Natural killer cell treated with Interleukin-12 subunit alpha and Interleukin-12 subunit beta and Interleukin-15 and Interleukin-18, amount 100 ng/mL, for 72 hours (primary cell): Measurements from ENCODE around the gene FMNL2. TPM values are rescaled to one million over a fixed set of nuclear protein-coding genes. Genes with fewer than 3 reads are reported as not detected.
"Not testable (repeated sequence)": the region's sequence is repeated elsewhere in the genome, so short reads cannot be mapped to it uniquely, and the experiment has no call there.

ENCODE experiments used
- ATAC-seq, 2 donors: fragments of 150-1000 bp; cut with Tn5 transposase in 1 of 2; sonication (Bioruptor Pico), chemical (Tn5 transposase) in 1 of 2; 2 replicates each; pipeline ENCODE4 v1.10.0; 2021
- DNase-seq: peaks from one replicate; pipeline ENCODE4 v3.0.0; 2022; ENCODE audit warnings: low spot score
- H3K27ac Mint-ChIP-seq, 2 donors: 1 replicate in 1 of 2; 2 replicates in 1 of 2; pipeline ENCODE4 v1.8.0; 2022; ENCODE audit warnings: mixed read lengths in 2 of 2, mild to moderate bottlenecking in 1 of 2, moderate library complexity in 1 of 2
- H3K27me3 Mint-ChIP-seq, 2 donors: 1 replicate in 1 of 2; 2 replicates in 1 of 2; pipeline ENCODE4 v1.8.0; 2022; ENCODE audit warnings: mixed read lengths in 2 of 2
- H3K36me3 Mint-ChIP-seq: one replicate; pipeline ENCODE4 v1.8.0; 2022; ENCODE audit warnings: mixed read lengths
- H3K4me1 Mint-ChIP-seq, 2 donors: 1 replicate in 1 of 2; 2 replicates in 1 of 2; pipeline ENCODE4 v1.8.0; 2022; ENCODE audit warnings: low read depth in 2 of 2, mixed read lengths in 2 of 2, mild to moderate bottlenecking in 1 of 2
- H3K4me3 Mint-ChIP-seq: one replicate; pipeline ENCODE4 v1.8.0; 2022; ENCODE audit warnings: mixed read lengths
- H3K9me3 Mint-ChIP-seq: 2 replicates; pipeline ENCODE4 v1.8.0; 2022; ENCODE audit warnings: mixed read lengths
- total RNA-seq, 2 donors: library from RNA; stranded (reverse); gene quantifications; one replicate each; pipeline ENCODE4 v1.2.3, GENCODE V29; 2022

The FMNL2 gene
- total RNA-seq, 2 donors from 2014 or later: 0.48 to 0.70 TPM

DNA sequence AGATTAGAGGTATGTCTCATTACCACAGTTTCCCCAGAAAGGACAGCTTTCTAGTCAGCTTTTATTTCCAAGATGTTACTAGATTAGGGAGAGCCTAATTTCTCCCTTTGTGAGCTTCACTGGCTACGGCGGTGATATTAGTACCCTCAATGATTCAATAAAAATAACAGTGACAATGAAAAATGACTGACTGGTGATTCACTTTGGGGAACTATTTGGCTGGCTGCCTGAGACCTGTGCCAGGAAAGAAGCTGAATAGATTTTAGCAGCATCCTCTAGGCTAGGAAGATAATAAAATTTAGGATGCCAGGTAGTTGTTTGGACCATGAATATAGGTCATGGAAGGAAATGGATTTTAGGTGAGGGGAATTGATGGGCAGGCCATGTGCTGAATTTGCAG, 178.7 kb downstream of the FMNL2 start:
- Mint-ChIP-seq H3K27me3 (peaks cover 14 to 29% of the 10 kb centered on the region in 2 donors), H3K9me3 (no peaks in the 10 kb centered on the region), H3K4me3 (no peak overlapping the region), H3K4me1 (no peaks in the 10 kb centered on the region), H3K36me3 (no peaks in the 10 kb centered on the region), H3K27ac (no peak overlapping the region)
- DNase-seq (no peak), ATAC-seq (no peak)

GRCh38 chr2:152518034-152518433, 183.1 kb downstream of the FMNL2 start:
- Mint-ChIP-seq H3K9me3 (no peaks in the 10 kb centered on the region), H3K27ac (no peak overlapping the region), H3K4me1 (no peaks in the 10 kb centered on the region), H3K4me3 (no peak overlapping the region), H3K36me3 (no peaks in the 10 kb centered on the region), H3K27me3 (peaks cover 11 to 19% of the 10 kb centered on the region in 2 donors)
- DNase-seq (no peak), ATAC-seq (no peak)

DNA sequence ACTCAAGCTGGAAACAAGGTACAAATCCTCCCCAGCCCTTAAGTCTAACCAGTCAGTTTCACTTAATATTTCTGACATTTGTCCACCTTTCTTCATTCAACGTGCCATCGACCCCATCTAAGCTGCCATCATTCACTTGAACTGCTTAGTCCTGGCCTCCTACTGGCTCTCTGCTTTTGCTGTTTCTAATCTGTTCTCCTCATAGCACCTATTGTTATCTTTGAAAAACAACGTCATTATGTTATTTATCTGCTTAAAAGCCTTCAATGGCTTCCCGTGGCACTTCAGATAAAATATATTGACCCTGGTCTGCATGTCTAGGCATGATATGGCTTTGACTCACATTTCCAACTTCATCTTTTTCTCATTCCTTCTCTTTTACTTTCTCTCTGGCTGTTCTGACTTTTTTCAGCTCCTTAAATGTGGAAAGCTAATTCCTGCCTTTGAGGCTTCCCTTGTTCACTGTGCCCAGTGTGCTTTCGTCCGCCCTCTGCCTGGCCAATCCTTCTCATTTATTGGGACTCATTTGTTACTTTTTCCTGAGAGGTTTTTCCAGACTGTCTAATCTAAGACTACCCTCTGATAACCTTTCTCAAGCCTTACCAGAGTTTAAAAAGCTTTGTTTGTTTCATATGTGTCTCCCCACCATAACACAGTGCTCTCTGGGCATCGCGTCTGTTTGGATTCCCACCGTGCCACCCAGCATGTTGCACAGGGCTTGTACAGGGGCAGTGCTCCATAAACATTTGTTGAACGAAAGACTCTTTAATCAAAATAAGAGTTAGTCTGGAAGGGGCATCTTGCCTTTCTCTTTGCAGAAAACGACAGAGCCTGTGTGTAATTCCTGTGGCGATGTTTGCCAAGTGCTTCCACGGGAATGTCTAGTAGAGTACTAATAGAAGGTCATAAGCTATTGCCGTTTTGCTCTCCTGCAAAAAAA, 183.9 kb downstream of the FMNL2 start:
- no peaks in the 10 kb centered on the region for H3K4me1 Mint-ChIP-seq
- H3K27ac Mint-ChIP-seq: no peak overlapping the region
- ATAC-seq: no peak
- H3K27me3 Mint-ChIP-seq: peaks cover 6 to 19% of the 10 kb centered on the region in 2 donors
- H3K36me3 Mint-ChIP-seq: no peaks in the 10 kb centered on the region
- no peak for DNase-seq
- no peaks in the 10 kb centered on the region for H3K9me3 Mint-ChIP-seq
- H3K4me3 Mint-ChIP-seq: no peak overlapping the region

DNA sequence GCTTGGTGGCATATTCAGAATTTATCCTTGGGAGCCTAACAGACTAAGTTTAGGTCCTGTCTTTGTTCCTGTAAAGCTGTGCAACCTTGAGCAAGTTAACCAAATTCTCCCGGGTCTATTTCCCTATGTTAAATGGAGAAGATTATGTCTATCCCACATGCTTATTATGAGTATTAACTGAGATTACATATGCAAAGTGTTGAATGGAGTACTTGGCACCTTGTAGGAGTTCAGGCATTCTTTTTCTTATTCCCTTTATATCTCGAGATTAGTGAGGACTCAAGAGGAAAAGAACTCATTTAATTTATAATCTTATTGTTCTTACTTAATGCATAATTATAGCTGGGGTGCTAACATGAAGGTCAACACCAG, 184.6 kb downstream of the FMNL2 start:
- Mint-ChIP-seq H3K27ac (no peak overlapping the region), H3K9me3 (no peaks in the 10 kb centered on the region), H3K4me3 (no peak overlapping the region), H3K4me1 (no peaks in the 10 kb centered on the region), H3K27me3 (peaks cover 6 to 19% of the 10 kb centered on the region in 2 donors), H3K36me3 (no peaks in the 10 kb centered on the region)
- no peak for ATAC-seq
- no peak for DNase-seq

DNA sequence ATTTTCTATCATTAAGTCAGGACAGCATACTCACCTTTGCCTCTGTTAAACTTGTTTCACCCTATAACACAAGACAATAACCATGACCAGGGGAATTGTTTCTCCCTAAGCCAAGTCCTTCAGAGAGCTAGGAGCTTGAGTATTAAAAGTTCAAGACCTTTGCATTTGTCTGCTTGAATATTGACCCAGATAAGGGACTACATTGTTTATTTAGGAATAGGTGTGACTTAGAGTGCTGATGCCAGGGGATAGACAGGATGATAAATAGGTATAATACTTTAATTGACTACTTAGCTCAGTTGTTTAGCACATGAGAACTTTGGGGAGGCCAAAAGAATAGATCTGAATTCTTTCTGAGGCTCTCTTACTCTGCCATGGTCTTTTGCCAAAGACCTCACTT, 185.8 kb downstream of the FMNL2 start:
- Mint-ChIP-seq H3K27ac (no peak overlapping the region), H3K36me3 (no peaks in the 10 kb centered on the region), H3K4me3 (no peak overlapping the region), H3K4me1 (peaks cover 6% of the 10 kb centered on the region in 2 donors), H3K9me3 (no peaks in the 10 kb centered on the region), H3K27me3 (peaks cover 6 to 19% of the 10 kb centered on the region in 2 donors)
- no peak for DNase-seq
- ATAC-seq: no peak

DNA sequence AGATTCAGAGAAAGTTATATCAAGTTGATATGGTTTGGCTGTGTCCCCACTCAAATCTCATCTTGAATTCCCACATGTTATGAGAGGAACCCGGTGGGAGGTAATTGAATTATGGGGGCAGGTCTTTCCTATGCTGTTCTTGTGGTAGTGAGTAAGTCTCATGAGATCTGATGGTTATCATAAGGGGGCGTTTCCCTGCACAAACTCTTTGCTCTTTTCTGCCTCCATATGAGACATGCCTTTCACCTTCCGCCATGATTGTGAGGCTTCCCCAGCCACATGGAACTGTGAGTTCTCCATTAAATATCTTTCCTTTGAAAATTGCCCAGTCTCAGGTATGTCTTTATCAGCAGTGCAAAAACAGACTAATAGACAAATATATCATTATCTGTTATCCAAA, 187.5 kb downstream of the FMNL2 start:
- not testable (repeated sequence) for ATAC-seq, H3K4me3 Mint-ChIP-seq, H3K4me1 Mint-ChIP-seq, H3K9me3 Mint-ChIP-seq, H3K27ac Mint-ChIP-seq, DNase-seq, H3K36me3 Mint-ChIP-seq
- H3K27me3 Mint-ChIP-seq: peaks cover 3 to 14% of the 10 kb centered on the region in 2 donors

DNA sequence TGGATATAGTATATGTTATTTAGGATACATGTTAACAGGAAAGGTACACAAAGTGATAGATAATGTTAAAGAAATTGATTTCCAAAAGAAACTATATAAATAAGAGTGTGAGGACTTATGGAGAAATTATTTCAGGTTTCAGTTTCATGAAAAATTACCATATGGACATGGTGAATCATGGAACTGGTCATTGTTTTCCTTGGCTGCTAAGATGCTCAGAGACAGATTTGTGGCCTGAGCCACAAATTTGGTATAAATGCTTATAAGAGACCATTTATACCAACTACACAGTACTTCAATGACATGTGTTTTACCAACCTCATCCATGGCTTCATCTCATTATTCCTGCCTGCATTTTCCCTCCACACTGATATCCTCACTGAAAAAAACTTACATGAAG, 188.1 kb downstream of the FMNL2 start:
- Mint-ChIP-seq H3K4me3 (no peak overlapping the region), H3K4me1 (peaks cover 6 to 9% of the 10 kb centered on the region in 2 donors), H3K27me3 (peaks cover 0 to 10% of the 10 kb centered on the region in 2 donors), H3K27ac (no peak overlapping the region), H3K36me3 (no peaks in the 10 kb centered on the region), H3K9me3 (no peaks in the 10 kb centered on the region)
- no peak for ATAC-seq
- DNase-seq: no peak

GRCh38 chr2:152525277-152525838, 190.4 kb downstream of the FMNL2 start:
- Mint-ChIP-seq H3K27me3 (no peaks in the 10 kb centered on the region), H3K9me3 (no peaks in the 10 kb centered on the region), H3K4me3 (no peak overlapping the region), H3K27ac (peak overlapping the region in 1 of 2 donors; percentile 7), H3K36me3 (no peaks in the 10 kb centered on the region), H3K4me1 (peaks cover 6 to 9% of the 10 kb centered on the region in 2 donors)
- DNase-seq (no peak), ATAC-seq (peak; percentile 60 to 64)

DNA sequence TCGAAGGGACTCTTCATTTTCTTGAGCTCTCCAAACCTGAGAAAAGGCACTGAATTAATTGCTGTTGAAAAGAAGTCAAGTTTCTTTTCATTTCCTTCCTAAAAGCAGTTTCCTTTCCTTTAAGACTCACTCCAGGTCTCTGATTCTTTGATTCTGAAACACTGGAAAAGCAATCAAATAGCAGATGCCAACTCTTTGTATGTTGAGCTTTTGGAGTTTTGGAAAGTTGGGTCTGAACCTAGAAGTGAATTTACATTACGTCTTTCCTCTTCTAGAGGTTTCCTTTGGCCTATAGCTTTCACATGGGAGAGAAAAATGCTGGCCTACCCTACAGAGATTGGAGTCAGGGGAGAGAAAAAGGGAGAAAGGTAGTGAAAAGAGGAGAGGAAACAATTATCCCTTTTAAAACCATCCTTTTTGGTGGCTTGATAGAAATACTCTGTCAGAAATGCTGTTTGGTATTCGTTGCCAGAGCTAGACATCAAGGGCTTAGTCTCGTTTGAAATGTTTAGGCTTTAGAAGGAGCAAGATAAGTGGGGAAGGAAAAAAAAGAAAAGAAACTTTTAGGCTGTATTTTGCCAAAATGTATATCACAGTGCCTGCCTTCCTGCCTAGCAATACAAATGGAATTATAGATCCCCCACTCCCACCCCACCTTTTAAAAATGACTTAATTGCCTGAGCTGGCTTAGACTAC, 194.6 kb downstream of the FMNL2 start:
- H3K27me3 Mint-ChIP-seq: peaks cover 3 to 21% of the 10 kb centered on the region in 2 donors
- DNase-seq (no peak), ATAC-seq (no peak)
- H3K4me1 Mint-ChIP-seq: peaks cover 6 to 9% of the 10 kb centered on the region in 2 donors
- H3K27ac Mint-ChIP-seq: no peak overlapping the region
- H3K9me3 Mint-ChIP-seq: no peaks in the 10 kb centered on the region
- H3K4me3 Mint-ChIP-seq: no peak overlapping the region
- no peaks in the 10 kb centered on the region for H3K36me3 Mint-ChIP-seq

DNA sequence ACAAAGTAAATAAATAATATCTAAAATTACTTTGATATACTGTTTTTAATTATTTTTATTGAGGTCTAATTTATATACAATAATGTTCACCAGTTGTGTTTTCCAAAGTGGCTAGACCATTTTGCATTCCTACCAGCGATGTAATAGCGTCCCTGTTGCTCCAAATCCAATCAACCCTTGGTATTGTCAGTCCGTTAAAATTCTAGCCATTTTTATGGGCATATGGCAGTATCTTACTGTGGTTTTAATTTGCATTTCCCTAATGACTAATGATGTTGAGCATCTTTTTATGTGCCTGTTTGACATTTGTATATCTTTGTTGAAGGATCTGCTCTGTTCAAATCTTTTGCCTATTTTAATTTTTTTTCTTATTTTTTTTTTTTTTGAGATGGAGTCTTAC, 197.3 kb downstream of the FMNL2 start:
- H3K4me1 Mint-ChIP-seq: no peaks in the 10 kb centered on the region
- no peaks in the 10 kb centered on the region for H3K36me3 Mint-ChIP-seq
- no peak overlapping the region for H3K27ac Mint-ChIP-seq
- ATAC-seq (no peak), DNase-seq (no peak)
- H3K27me3 Mint-ChIP-seq: peaks cover 13 to 47% of the 10 kb centered on the region in 2 donors
- H3K4me3 Mint-ChIP-seq: no peak overlapping the region
- no peaks in the 10 kb centered on the region for H3K9me3 Mint-ChIP-seq

DNA sequence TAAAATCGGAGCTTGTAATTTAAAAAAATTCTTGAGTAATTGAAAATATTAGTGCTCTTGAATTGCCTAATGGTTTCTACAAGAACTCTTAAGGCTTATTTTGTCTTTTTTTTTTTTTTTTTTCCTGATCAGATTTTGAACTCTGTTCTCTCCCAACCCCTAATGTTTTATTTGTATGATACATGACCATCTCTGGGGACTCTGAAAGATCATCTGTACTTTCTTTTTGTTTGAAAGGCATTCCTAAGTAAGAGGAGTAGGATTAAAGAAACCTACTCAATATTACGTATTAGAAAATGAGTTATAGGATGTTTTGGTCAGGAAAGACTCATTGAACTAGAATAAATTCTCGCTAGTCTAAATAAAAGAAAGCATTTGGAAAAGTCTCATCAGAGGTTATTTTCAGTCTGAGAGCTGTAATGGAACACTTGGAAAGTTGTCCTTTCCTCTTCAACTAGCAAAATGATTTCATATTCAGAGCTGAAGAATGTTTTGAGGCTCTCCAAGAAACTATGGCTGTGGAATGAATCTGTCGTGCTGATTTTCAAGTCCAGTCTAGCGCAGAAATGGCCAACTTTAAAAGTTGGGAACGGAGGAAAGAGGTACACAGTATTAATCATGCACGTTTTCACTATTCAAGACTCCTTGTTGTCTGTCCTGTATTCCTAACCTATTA, 199.6 kb downstream of the FMNL2 start:
- DNase-seq: no peak
- no peaks in the 10 kb centered on the region for H3K4me1 Mint-ChIP-seq
- H3K36me3 Mint-ChIP-seq: peaks cover 4% of the 10 kb centered on the region
- H3K9me3 Mint-ChIP-seq: no peaks in the 10 kb centered on the region
- H3K4me3 Mint-ChIP-seq: no peak overlapping the region
- peaks cover 18 to 57% of the 10 kb centered on the region in 2 donors for H3K27me3 Mint-ChIP-seq
- no peak for ATAC-seq
- H3K27ac Mint-ChIP-seq: no peak overlapping the region

DNA sequence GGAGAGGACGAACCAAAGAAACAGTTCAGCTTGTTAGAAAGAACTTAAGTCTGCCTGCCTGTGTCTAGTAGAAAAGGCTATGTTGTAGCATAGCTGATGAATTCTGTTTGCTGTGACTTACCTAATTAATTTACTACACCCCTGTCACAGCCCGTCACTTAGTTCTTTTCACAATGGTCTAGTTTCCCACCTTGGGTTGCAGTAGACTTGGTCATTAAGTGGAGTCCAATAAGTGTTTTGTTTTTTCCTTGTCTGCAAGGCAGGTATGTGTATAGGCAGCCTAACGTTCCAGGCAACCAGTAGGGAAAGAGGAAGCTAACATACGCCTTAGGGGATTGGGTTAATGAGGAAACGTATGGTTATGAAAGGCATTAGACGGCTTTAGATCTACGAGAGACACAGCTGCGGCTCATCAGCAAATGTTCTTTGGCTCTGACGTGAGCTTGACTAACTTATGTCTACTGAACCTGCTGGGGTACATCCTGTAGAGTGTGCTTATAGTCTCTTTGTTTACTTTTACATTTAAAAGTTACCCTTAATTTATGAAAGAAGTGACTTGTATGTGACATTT, 202.2 kb downstream of the FMNL2 start:
- Mint-ChIP-seq H3K27me3 (peaks cover 21 to 49% of the 10 kb centered on the region in 2 donors), H3K4me1 (no peaks in the 10 kb centered on the region), H3K36me3 (peaks cover 4% of the 10 kb centered on the region), H3K4me3 (no peak overlapping the region), H3K27ac (no peak overlapping the region), H3K9me3 (no peaks in the 10 kb centered on the region)
- ATAC-seq (no peak), DNase-seq (no peak)

DNA sequence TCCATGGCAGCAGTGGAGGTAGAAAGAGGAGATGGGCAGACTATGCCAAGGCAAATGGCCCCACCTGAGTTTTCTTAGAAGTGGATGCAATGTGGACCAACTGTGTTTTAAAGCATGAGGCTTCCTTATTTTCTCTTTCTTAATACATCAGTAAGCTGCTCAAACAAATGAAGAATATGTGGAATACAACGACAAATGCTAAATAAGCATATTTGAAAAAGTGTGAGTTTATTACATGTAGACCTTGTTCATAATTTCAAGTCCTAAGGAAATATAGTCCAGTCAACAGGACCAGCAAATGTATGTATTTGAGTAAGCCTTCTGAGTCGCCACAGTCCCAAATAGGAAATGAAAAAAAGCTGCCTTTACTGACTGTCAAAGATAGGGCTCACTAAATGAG, 204.4 kb downstream of the FMNL2 start:
- Mint-ChIP-seq H3K27ac (no peak overlapping the region), H3K27me3 (peaks cover 17 to 37% of the 10 kb centered on the region in 2 donors), H3K4me1 (no peaks in the 10 kb centered on the region), H3K4me3 (no peak overlapping the region), H3K9me3 (no peaks in the 10 kb centered on the region), H3K36me3 (peaks cover 4% of the 10 kb centered on the region)
- ATAC-seq: no peak
- DNase-seq: no peak
